HG03354 (cell line): ENCODE measurements around the gene NUAK2.
"Not testable (repeated sequence)": the region's sequence is repeated elsewhere in the genome, so short reads cannot be mapped to it uniquely, and the experiment has no call there.

Experiments used
- ATAC-seq: cut with Tn5 transposase; IDR thresholded peaks from one replicate; pipeline ENCODE4 v1.9.1; 2021; ENCODE audit warnings: mild to moderate bottlenecking; ENCODE audit not compliant: unreplicated experiment, poor library complexity, severe bottlenecking

The NUAK2 gene

DNA sequence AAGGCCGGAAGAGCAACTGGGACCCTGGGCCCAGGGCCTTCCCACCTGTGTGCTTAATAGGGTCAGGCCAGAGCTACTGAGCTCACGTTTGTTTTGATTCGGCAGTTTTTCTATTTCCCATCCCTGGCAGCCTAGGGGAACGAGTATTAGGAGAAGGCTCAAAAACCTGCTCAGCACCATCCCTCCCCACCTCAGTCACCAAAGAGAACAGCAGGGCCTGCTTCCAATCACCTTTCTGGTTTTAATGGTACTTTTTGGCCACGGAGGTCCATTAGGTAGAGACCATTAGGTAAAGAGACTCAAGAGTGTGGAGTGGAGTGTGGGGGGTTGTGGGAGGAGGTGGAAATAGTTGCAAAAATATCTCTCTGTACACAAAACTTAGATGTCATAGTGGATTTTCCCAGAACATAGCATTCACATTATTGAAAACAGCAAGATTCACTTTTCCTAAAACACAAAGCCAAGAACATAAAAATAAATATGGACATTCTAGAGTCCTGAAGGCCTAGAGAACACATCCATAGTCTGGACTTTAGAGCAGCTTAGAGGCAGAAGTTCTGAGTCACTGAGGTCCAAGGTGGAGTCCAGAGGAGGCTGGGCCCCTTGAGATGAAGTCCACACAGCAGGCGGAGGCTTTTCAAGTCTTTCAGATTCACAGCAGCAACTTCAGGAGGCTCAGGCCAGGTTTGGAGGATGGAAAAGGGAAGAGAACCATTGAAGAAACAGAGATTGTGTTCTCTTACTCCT lies 19.5 kb downstream of the NUAK2 start:
- ATAC-seq, result no peak

- no peak for ATAC-seq
These were observed 20.2 kb downstream of the NUAK2 start for GRCh38 chr1:205301205-205301821.

- no peak for ATAC-seq
These were observed 21.4 kb downstream of the NUAK2 start for GRCh38 chr1:205300149-205300548.

- no peak for ATAC-seq
These were observed 23.2 kb downstream of the NUAK2 start for GRCh38 chr1:205298191-205298994.

- ATAC-seq, result not testable (repeated sequence)
These were observed 23.9 kb downstream of the NUAK2 start for GRCh38 chr1:205297546-205298177.

DNA sequence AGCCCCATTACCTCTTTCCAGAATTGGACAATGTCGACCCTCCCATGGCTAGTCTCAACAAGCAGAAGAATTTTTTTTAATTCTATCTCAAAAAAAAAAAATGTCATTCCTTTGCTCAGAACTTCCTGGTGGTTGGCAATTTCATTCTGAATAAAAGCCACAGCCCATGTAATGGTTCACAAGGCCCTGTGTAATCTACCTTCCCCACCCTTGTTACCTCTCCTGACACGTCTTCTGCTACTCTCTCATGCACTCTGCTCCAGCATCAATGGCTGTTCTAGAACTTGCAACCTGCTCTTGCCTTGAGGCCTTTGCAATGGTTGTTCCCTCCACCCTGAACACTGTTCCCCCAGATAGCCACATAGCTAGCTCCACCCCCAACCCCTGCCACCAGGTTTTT lies 25.4 kb downstream of the NUAK2 start:
- ATAC-seq, result no peak

GRCh38 chr1:205294934-205295333 lies 26.6 kb downstream of the NUAK2 start:
- no peak for ATAC-seq

DNA sequence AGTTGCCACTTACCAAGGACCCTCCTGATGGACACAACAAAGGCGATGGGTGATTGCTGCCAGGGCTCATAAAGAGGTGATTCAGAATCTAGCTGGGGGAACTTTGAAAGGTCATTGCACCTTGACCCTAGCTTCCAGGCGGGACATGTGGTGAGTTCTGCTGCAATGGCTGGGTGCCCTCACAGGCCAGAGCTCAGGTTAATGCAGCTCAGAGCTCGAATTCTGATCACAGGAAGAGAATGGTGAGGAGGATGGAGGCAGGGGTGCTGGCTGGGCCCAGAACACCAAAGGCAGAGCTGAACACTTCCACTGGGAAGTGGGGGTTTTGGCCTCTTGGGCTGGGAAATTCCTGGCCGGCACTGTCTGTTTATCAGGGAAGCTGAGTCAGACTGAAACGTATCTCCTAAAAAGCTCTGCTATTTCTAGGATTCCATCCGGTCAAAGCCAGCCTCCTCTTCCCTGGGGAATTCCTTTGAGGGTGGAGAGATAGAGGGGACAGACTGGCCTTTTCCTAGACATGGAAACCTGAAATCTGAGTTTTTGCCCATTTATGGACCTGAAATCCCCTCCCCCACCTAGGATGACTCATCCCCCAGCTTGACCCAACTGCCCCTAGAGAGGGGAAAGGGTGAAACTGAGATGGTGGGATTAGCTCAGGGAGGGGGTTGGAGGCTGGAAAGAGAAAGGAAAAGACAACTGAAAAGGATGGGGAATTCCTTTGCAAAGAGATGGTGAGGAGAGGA lies 27.2 kb downstream of the NUAK2 start:
- ATAC-seq, result no peak

- ATAC-seq, result no peak
These were observed 28.0 kb downstream of the NUAK2 start for GRCh38 chr1:205293350-205294074.

- no peak for ATAC-seq
These were observed 29.9 kb downstream of the NUAK2 start for GRCh38 chr1:205291596-205291995.

GRCh38 chr1:205287767-205288559 lies 33.6 kb downstream of the NUAK2 start:
- peak; percentile 84 for ATAC-seq

DNA sequence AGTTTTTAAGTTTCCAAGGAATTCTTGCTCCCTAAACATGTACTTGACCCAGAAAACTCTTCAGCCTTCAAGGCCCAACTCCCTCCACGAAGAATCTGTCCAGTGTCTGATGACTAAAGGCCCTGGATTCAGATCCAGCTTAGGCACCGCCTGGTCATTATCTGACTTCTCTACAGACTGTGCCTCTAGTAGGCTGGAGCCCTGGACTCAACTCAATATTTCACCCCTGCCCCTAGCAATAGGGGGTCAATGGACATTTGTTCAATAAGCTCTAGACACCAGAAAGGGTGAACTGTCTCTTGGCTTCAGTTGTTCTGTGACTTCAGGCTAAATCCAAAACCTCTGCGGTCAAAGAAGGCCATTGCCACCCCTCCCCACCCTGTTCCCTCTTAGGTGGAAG lies 34.5 kb downstream of the NUAK2 start:
- ATAC-seq, result no peak

GRCh38 chr1:205286335-205286950 lies 35.1 kb downstream of the NUAK2 start:
- ATAC-seq, result peak; percentile 30

DNA sequence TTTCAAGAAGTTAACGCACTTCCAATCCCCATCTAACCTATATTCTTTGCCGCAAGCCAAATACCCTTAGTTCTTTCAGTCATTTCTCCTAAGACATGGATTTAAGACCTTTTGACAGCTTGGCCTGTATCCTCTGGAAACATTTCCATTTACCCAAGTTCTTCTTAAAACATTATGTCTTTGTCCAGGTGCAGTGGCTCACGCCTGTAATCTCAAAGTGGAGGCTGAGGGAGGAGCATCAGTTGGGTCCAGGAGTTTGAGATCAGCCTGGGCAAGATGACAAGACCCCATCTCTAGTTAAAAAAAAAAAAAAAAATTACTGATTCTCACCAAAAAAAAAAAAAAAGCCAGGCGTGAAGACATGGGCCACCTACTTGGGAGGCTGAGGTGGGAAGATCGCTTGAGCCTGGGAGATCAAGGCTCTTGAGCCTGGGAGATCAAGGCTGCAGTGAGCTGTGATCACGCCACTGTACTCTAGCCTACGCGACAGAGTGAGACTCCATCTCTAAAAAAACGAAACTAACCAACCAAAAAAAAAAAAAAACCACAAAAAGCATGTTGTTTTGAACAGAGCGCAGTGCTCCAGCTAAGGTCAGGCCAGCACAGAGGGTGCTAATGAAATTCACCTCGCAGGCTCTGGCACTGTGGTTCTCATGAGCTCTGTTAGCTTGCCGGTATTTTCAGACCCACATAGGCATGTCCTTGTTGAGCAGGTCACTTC lies 36.0 kb downstream of the NUAK2 start:
- ATAC-seq, result peak; percentile 34

GRCh38 chr1:205284420-205285144 lies 37.0 kb downstream of the NUAK2 start:
- ATAC-seq, result no peak

DNA sequence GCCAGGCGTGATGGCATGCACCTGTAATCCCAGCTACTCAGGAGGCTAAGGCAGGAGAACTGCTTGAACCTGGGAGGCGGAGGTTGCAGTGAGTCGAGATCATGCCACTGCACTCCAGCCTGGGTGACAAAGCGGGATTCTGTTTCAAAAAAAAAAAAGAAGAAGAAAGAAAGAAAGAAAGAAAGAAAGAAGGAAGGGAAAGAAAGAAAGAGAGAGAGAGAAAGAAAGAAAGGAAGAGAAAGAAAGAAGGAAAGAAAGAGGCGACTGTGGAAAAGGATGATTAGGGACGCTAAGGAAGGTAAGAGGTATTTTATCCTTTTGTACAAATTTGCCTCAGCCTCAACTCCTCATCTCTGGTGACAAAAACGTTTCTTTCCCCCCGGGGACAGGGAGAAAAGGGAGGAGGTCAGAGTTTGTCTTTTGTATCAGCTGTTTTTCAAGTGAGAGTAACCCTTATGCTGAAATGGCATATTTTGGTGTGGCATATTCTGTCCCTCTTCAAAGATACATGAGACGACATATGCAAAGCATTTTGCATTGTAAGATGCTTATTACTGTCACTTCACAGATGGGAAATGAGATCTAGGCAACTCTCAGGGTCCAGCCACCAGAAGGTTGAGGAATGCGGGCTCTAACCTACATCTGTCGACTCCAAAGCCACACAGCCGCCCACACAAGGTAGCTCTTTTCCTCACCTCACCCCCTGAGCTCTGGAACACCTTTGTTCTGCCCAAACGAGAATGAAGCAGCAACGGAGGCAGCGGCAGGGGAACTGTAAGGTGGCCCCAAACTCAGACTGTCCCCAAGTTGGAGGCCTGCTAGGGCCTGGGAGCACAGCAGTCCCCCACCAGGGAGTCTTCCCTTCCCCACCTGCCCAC lies 38.0 kb downstream of the NUAK2 start:
- ATAC-seq, result no peak
